Lower leg skin (tissue), 3 donors: ENCODE measurements around the gene HEATR9.

Source experiments
- POLR2A ChIP-seq, 2 donors: fragments of 450-650 bp; IDR thresholded peaks; one replicate each; pipeline ENCODE4 v1.6.1; 2016 to 2017; ENCODE audit warnings: antibody characterized with exemption in 2 of 2, mild to moderate bottlenecking in 1 of 2, moderate library complexity in 1 of 2
- TF ChIP-seq, protein P1 (sequence below), 3 donors: fragments of 450-650 bp; IDR thresholded peaks; one replicate each; pipeline ENCODE4 v1.5.1; 2016; ENCODE audit warnings: antibody characterized with exemption in 3 of 3, mild to moderate bottlenecking in 3 of 3, moderate library complexity in 2 of 3

DNA sequence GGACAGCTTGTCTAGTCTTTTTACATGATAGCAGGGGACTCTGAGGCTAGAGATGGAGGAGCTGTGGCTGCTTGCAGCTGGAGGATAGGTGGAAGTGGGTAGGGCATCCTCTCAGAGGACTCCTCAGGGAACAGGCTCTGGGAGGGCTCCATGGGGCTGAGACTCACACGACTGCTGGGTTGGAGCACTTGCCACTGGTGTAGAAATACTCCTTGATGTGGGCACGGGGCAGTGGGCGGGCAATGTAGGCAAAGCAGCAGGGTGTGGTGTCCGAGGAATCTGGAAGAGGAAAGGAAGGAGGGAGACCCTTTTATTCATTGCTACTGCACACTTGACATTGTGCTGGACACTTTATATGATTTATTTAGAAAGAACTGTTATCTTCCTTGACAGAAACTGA lies 9.7 kb upstream of the HEATR9 start:
- TF ChIP-seq, protein P1, sequence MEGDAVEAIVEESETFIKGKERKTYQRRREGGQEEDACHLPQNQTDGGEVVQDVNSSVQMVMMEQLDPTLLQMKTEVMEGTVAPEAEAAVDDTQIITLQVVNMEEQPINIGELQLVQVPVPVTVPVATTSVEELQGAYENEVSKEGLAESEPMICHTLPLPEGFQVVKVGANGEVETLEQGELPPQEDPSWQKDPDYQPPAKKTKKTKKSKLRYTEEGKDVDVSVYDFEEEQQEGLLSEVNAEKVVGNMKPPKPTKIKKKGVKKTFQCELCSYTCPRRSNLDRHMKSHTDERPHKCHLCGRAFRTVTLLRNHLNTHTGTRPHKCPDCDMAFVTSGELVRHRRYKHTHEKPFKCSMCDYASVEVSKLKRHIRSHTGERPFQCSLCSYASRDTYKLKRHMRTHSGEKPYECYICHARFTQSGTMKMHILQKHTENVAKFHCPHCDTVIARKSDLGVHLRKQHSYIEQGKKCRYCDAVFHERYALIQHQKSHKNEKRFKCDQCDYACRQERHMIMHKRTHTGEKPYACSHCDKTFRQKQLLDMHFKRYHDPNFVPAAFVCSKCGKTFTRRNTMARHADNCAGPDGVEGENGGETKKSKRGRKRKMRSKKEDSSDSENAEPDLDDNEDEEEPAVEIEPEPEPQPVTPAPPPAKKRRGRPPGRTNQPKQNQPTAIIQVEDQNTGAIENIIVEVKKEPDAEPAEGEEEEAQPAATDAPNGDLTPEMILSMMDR (IDR thresholded peaks at IDR 0.05), result no peak
- TF ChIP-seq POLR2A (IDR thresholded peaks at IDR 0.05), result no peak
